GM18508 (cell line): ENCODE results near the gene CSTPP1.
"Not testable (repeated sequence)": the region's sequence is repeated elsewhere in the genome, so short reads cannot be mapped to it uniquely, and the experiment has no call there.

Experiments used
- ATAC-seq: cut with Tn5 transposase; IDR thresholded peaks from one replicate; pipeline ENCODE4 v1.9.1; 2021; ENCODE audit warnings: moderate number of reproducible peaks; ENCODE audit not compliant: insufficient read depth, unreplicated experiment

Gene CSTPP1

GRCh38 chr11:46949297-46949696 is 12.7 kb downstream of the CSTPP1 start:
- ATAC-seq = no peak

DNA sequence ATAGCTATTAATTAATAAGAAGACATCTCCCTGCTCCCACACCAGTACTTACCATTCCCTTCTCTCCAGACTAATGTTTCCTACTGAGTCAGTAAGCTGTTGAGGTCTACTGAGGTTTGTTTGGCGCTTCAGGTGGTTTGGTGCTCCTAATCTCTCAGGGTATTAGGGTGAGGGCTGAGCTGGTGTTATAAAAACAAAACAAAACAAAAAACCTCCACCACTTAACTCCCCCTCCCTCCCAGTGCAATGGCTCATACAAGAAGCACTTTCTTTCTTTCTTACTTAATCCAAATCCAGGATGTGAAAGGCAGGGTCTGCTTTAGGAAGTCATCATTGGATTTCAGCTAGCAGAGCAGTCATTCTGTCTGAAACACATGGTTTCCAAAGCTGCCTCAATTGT is 15.3 kb downstream of the CSTPP1 start:
- ATAC-seq = no peak

GRCh38 chr11:46952553-46952952 is 16.0 kb downstream of the CSTPP1 start:
- no peak for ATAC-seq

DNA sequence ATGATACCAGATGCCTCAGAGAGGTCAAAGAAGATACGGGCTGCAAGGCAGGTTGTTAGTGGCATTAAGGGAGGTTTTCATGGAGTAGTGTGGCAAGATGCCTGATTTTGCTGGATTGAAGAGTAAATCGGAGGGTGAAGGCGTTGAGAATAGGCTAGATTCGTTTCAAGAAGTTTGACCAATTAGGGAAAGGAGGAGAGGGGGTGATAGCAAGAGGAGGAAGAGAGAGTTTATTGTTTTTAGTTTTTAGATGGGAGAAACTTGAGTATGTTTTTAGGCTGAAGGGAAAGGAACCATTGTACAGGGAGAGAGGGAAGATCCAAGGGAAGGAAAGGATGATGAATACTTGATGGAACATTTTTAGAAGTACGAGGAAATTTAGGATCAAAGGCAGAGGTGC is 16.5 kb downstream of the CSTPP1 start:
- no peak for ATAC-seq

DNA sequence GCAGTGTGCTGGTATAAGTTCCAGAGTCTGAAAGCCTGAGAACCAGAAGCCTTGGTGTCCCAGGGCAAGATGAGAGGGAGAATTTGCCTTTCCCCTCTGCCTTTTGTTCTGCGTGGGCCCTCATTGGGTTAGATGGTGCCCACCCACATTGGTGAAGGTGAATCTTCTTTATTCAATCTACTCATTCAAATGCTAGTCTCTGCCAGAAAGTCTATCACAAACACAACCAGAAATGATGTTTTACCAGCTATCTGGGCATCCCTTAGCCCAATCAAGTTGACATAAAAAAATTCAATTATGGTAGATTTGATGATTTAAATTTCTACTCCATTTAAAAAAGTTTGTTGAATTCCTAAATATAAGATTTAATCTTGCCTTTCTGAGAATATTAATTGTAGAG is 22.2 kb downstream of the CSTPP1 start:
- ATAC-seq = no peak

DNA sequence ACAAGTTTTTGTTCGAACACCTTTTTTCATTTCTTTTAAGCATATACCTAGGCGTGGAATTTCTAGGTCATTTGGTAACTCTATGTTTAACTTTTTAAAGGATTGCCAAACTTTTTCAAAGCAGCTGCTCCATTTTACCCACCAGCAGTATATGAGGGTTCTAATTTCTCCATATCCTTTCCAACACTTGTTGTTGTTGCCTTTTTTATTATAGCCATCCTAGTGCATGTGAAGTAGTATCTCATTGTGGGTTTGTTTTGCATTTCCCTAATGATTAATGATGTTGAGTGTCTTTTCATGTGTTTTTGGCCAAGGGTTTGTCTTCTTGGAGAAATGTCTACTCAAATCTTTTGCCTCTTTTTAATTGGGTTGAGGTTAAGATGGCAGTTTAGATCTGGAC is 24.5 kb downstream of the CSTPP1 start:
- no peak for ATAC-seq

DNA sequence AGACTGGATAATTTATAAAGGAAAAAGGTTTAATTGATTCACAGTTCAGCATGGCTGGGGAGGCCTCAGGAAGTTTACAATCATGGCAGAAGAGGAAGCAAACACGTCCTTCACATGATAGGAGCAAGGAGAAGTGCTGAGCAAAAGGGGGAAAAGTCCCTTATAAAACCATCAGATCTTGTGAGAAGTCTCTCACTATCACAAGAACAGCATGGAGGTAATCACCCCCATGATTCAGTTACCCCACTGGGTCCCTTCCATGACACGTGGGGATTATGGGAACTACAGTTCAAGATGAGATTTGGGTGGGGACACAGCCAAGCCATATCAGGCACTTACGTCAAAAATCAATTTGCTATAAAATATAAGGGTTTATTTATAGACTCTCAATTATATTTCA is 25.3 kb downstream of the CSTPP1 start:
- not testable (repeated sequence) for ATAC-seq

- no peak for ATAC-seq
Measured at GRCh38 chr11:46963844-46964243, 27.3 kb downstream of the CSTPP1 start.

DNA sequence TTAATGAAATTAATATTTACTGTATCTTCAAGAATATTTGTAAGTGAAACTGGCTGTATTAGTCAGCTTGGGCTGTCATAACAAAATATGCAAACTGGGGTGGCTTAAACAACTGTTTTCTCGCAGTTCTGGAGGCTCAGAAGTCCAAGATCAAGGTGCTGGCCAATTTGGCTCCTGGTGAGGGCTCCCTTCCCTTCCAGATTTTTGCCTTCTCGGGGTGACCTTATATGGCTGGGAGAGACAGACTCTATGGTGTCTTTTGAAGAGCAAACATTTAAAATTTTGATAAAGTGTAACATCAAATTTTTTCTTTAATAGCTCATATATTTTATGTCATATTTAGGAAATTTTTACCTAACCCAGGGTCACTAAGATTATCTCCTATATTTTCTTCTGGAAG is 30.2 kb downstream of the CSTPP1 start:
- no peak for ATAC-seq

DNA sequence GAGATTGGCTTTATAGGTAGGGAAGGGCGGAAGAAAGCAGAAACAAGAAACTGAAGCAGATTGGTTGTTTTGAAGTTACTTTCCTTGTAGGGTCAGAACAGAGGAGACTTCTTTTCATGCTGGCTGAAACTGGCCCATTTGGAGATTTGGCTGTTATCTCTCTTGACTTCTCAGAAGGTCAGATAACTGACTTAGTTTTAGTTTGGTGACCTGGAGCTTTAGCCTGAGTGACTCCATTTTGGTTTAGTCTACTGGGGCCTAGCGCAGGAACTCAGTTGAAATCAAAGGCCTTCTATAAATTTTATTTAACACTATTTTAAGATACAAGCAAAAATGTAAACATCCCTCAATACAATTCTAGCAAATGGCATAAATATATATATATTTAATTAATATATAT is 31.4 kb downstream of the CSTPP1 start:
- ATAC-seq = no peak

DNA sequence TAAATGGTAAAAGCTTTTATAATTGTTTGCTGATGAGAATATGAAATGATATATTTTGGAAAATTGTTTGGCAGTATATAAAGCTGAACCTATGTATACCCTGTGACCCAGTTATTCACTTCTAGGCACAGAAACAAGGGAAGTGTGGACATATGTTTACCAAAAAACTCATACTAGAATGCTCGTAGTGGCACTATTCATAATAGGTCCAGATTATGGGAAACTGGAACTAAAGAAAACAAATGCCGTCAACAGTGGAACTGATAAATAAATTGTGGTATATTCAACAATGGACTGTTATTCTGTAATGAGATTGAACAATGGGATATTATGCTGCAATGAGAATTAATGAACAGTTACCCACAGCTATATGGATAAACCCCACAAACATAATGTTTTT is 32.8 kb downstream of the CSTPP1 start:
- ATAC-seq = no peak

DNA sequence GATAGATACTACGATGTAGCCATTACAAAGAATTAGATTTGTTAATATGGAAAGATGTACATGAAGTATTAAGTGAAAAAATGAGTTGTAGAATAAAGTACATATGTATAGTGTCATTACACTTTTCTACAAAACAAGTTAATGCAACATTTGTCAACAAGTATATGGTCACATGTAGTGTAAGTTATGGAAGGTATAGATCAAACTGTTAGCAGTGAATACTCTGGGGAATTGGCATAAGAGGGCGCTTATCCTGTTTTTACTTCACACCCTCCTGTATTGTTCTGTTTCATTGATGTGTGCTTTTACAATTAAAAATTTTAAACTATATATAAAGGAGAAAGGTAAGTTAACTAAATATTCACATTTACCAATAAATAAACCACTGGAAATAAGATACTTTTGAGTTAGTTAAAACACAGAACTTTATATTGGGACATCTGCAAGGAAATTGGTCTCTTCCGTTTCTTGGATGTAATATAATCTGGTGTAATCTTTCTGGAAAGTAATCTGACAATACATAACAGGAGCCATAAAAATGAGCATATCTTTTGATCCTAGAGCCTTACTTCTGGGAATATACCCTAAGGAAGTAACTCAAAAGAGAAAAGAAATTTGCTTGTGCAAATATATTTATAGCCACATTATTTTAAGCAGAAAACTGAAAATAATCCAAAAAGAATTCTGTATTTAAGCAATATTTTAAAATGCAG is 34.5 kb downstream of the CSTPP1 start:
- ATAC-seq = no peak

DNA sequence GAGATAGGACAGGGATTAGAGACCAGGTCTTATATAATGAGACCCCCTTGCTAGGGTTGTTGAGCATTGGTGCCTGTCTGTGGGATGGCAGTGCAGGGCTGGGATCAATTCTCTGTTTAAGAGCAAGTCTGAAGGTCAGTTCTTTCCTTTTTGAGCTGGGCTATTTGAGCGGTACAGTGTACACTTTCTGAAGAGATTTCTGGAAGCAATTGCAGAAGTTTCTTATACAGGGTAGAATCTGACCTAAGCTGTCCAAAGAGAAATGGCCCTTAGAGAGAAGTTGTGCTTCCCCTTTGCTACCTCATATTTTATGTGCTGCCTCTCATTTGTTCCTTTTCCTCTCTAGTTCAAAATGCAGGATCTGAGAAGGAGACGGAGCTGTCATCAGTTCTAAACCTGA is 35.8 kb downstream of the CSTPP1 start:
- no peak for ATAC-seq

DNA sequence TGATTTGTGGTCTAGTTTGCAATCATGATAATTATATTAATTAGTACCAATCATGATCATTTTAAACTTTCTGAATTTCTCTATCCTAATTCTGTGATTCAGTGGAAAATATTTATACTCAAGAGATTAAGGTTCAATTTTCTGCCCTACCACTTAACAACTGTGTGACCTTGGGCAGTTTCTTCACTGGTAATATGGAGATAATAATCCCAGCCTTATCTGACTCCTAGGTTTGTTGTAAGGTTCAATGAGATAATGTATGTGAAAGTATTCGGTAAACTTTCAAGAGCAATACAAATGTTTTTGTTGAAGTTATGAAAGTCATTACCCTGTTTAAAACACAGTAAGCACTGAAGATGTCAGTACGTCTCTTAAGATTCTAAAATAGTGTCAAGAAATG is 36.3 kb downstream of the CSTPP1 start:
- no peak for ATAC-seq

GRCh38 chr11:46976182-46976854 is 39.8 kb downstream of the CSTPP1 start:
- no peak for ATAC-seq

GRCh38 chr11:46977038-46977813 is 40.7 kb downstream of the CSTPP1 start:
- ATAC-seq = no peak

DNA sequence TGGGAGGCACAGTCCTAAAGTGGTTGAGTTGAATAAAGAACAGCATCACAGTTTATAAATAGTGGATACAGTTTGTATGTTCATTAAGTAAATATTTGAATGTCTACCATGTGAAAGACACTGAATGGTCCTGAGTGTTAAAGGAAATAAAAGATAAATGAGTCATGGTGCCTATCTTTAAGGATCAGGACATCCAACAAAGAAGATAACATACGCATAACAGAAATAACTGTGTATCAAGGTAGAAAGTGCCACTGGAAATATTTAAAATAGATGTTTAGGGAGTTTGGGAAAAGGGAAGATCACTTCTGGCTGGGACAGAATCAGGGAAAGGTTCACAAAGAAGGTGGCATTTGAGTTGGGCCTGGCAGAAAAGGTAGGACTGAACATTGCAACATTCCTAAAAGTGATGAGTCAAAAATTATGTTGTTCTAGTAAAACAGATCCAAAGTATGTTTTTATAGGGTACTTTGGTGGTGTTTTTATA is 41.5 kb downstream of the CSTPP1 start:
- ATAC-seq = no peak

- ATAC-seq = no peak
Measured at GRCh38 chr11:46979358-46979757, 42.8 kb downstream of the CSTPP1 start.

GRCh38 chr11:46981436-46981835 is 44.9 kb downstream of the CSTPP1 start:
- ATAC-seq = no peak

DNA sequence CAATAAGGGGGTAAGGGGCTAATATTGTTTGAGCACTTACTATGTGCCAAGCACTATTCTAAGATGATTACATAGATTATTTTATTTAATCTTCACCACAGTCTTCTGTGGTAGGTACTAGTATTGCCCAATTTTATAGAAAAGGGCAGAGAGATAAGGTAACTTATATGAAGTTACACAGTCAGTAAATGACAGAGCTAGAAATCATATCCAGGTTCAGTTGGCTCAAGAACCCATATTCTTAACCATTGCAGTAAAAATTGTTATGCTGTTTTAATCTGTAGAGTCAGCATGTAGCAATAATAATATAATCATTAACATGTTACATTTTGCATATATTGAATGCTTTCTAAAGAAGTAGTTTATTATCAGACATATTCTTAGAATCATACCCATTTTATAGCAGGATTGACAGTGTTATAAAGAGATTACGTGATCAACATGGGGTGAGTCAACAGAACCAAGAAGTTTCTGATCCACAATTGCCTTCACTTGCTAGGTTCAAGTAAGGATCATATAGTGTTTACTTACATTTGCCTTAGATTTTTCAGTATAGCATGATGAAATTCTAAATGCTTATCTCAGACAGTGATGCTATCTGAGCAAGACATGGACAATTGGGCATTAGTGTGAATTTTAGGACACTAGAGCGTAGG is 46.4 kb downstream of the CSTPP1 start:
- no peak for ATAC-seq

DNA sequence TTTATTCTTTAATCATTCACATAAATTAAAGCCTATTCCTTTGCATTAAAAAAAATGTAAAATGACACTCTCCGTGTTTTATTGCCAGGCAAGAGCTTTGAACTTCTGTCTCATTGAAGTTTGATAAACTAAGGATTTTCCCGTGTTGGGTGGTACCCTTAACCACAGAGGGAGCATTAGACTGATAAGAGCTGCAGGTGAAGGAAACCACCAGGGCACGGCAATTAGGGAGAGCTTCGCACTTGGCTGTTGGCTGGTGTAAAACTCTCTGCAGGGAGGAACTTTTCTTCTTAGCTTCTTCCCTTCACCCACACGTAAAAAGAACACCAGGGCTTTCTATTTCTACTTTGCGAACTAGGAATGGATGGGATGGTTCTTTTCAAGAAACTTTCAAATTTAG is 47.0 kb downstream of the CSTPP1 start:
- no peak for ATAC-seq
